Measurements from ENCODE around the gene NUDT2. TPM values are rescaled to one million over a fixed set of nuclear protein-coding genes. Genes with fewer than 3 reads are reported as not detected.

The NUDT2 gene
- total RNA-seq, 1 experiment from 2014 or later: 17.8 TPM

- TF ChIP-seq NFE2L1 (CRISPR knock-in tag; IDR thresholded peaks at IDR 0.05): no peak
- no peak for TF ChIP-seq SMAD3 (CRISPR knock-in tag; IDR thresholded peaks at IDR 0.05; ENCODE audit: borderline replicate concordance)
- no peak for TF ChIP-seq CREM (CRISPR knock-in tag; IDR thresholded peaks at IDR 0.05)
- no peak for TF ChIP-seq ZNF532 (CRISPR knock-in tag; IDR thresholded peaks at IDR 0.05; ENCODE audit: borderline replicate concordance)
- no peak for TF ChIP-seq TCF7 (CRISPR knock-in tag; IDR thresholded peaks at IDR 0.05; ENCODE audit: low read depth)
- TF ChIP-seq MAX (CRISPR knock-in tag; IDR thresholded peaks at IDR 0.05): no peak
- TF ChIP-seq CBFB (CRISPR knock-in tag; IDR thresholded peaks at IDR 0.05; ENCODE audit: low read depth): no peak
- no peak for TF ChIP-seq ARID4B (CRISPR knock-in tag; IDR thresholded peaks at IDR 0.05; ENCODE audit: borderline replicate concordance)
- Mint-ChIP-seq H3K27me3 (ENCODE audit: low read depth) (no peaks in the 10 kb centered on the region), H3K4me3 (no peak overlapping the region), H3K36me3 (peaks cover 10% of the 10 kb centered on the region; the same call in 1 of the 2 replicates), H3K9me3 (no peaks in the 10 kb centered on the region), H3K4me1 (peaks cover 7% of the 10 kb centered on the region; the same call in 1 of the 2 replicates), H3K27ac (no peak overlapping the region)
- DNase-seq (ENCODE audit: low spot score) (no peak), ATAC-seq (no peak)
- CTCF ChIA-PET: interaction anchor here (0.6 to 2.1 kb wide), 6 partner anchors 10 to 33 kb away, joined by 3 to 6 read pairs (median 4); partner anchors contain the start of gene MYORG
- POLR2A ChIA-PET: interaction anchor here (0.6 kb wide), 1 partner anchor 48 kb away, joined by 4 read pairs; no protein-coding TSS in a partner anchor
Observed at GRCh38 chr9:34346873-34347799, 17.8 kb downstream of the NUDT2 start.

GRCh38 chr9:34347800-34348158, 18.4 kb downstream of the NUDT2 start:
- ATAC-seq (no peak), DNase-seq (ENCODE audit: low spot score) (no peak)
- Mint-ChIP-seq H3K27ac (no peak overlapping the region), H3K36me3 (peaks cover 10% of the 10 kb centered on the region; the same call in 1 of the 2 replicates), H3K9me3 (no peaks in the 10 kb centered on the region), H3K4me1 (peaks cover 7% of the 10 kb centered on the region; the same call in 1 of the 2 replicates), H3K4me3 (no peak overlapping the region), H3K27me3 (ENCODE audit: low read depth) (no peaks in the 10 kb centered on the region)
- ChIA-PET POLR2A (interaction anchor here (0.6 kb wide), 1 partner anchor 49 kb away, joined by 4 read pairs; no protein-coding TSS in a partner anchor), CTCF (interaction anchor here (0.9 to 2.1 kb wide), 5 partner anchors 13 to 33 kb away, joined by 3 to 6 read pairs (median 4); partner anchors contain the start of gene MYORG)
- no peak for TF ChIP-seq ATF6 (CRISPR knock-in tag; IDR thresholded peaks at IDR 0.05)
- no peak for TF ChIP-seq ZNF671 (CRISPR knock-in tag; IDR thresholded peaks at IDR 0.05)
- TF ChIP-seq ZNF121 (CRISPR knock-in tag; IDR thresholded peaks at IDR 0.05): 0 out of 2 replicates have a peak, but pooled peaks have one; percentile 22
- no peak for TF ChIP-seq ARID4B (CRISPR knock-in tag; IDR thresholded peaks at IDR 0.05; ENCODE audit: borderline replicate concordance)

Data from WTC11 (cell line).